Lung (tissue), 12 donors: ENCODE measurements around the gene XXYLT1. TPM values are rescaled to one million over a fixed set of nuclear protein-coding genes. Genes with fewer than 3 reads are reported as not detected.

Experiments used
- ATAC-seq: fragments of 200-7000 bp; cut with Tn5 transposase; one replicate; pipeline ENCODE4 v1.9.1; 2020; ENCODE audit warnings: moderate number of reproducible peaks; ENCODE audit not compliant: insufficient read depth, low FRiP score
- DNase-seq, 3 donors: peaks; one replicate each; pipeline ENCODE4 v3.0.0-alpha.2; 2013 to 2017
- H3K27ac ChIP-seq, 2 donors: one replicate each; pipeline ENCODE4 v1.5.1; 2013; ENCODE audit warnings: mild to moderate bottlenecking in 2 of 2, moderate library complexity in 2 of 2, control low read depth in 1 of 2, inconsistent platforms in 1 of 2, low read depth in 1 of 2, low read length in 1 of 2
- H3K27me3 ChIP-seq, 3 donors: one replicate each; pipeline ENCODE4 v1.5.1; 2013; ENCODE audit warnings: low read length in 2 of 3; ENCODE audit not compliant: control insufficient read depth in 3 of 3, insufficient read depth in 3 of 3
- H3K36me3 ChIP-seq, 4 donors: one replicate each; pipeline ENCODE4 v1.5.1; 2013; ENCODE audit warnings: low read length in 4 of 4, mild to moderate bottlenecking in 1 of 4, moderate library complexity in 1 of 4; ENCODE audit not compliant: control insufficient read depth in 4 of 4, insufficient read depth in 4 of 4
- H3K4me1 ChIP-seq, 5 donors: one replicate each; pipeline ENCODE4 v1.5.1; 2013; ENCODE audit warnings: low read length in 5 of 5, mild to moderate bottlenecking in 2 of 5, moderate library complexity in 1 of 5; ENCODE audit not compliant: control insufficient read depth in 5 of 5, insufficient read depth in 5 of 5
- H3K4me3 ChIP-seq: one replicate; pipeline ENCODE4 v1.5.1; 2013; ENCODE audit warnings: mild to moderate bottlenecking, control low read depth, moderate library complexity
- H3K9ac ChIP-seq, 2 donors: one replicate each; pipeline ENCODE4 v1.5.1; 2013; ENCODE audit warnings: low read length in 2 of 2, control low read depth in 1 of 2; ENCODE audit not compliant: insufficient read depth in 1 of 2
- H3K9me3 ChIP-seq, 4 donors: one replicate each; pipeline ENCODE4 v1.5.1; 2013; ENCODE audit warnings: low read length in 3 of 4, mild to moderate bottlenecking in 1 of 4, moderate library complexity in 1 of 4; ENCODE audit not compliant: control insufficient read depth in 4 of 4, insufficient read depth in 3 of 4
- WGBS, 2 donors: extraction: QIAGEN DNeasy Blood & Tissue Kit; methylation state at CpG; one replicate each; pipeline ENCODE4 v1.1.7; 2013; 5-methylcytosine and 5-hydroxymethylcytosine counted together
- polyA plus RNA-seq, 2 donors: library from polyadenylated mRNA; stranded (reverse); fragments of 200-250 nt; gene quantifications; one replicate each; pipeline ENCODE4 v1.2.1, GENCODE V29; 2013
- total RNA-seq, 2 donors: library from RNA; depleted of rRNA in 1 of 2; stranded (reverse); fragments of >200 nt in 1 of 2; gene quantifications; one replicate each; pipeline ENCODE4 v1.2.1, GENCODE V29; 2014 to 2021
- TF ChIP-seq, protein P1 (sequence below): IDR thresholded peaks from 2 replicates; pipeline ENCODE4 v1.5.1; 2012; ENCODE audit warnings: mild to moderate bottlenecking; ENCODE audit errors: control extremely low read depth, extremely low read depth
- donor health status: control.
- donor health status: control.
- donor health status: Bipolar disorder and iron deficiency.
- donor health status: healthy.
- donor health status: DM: yes; HTN: yes; CAD: no.

Gene XXYLT1
- total and polyA plus RNA-seq, 4 donors: 4.7 to 15.4 (median 11.4) TPM

DNA sequence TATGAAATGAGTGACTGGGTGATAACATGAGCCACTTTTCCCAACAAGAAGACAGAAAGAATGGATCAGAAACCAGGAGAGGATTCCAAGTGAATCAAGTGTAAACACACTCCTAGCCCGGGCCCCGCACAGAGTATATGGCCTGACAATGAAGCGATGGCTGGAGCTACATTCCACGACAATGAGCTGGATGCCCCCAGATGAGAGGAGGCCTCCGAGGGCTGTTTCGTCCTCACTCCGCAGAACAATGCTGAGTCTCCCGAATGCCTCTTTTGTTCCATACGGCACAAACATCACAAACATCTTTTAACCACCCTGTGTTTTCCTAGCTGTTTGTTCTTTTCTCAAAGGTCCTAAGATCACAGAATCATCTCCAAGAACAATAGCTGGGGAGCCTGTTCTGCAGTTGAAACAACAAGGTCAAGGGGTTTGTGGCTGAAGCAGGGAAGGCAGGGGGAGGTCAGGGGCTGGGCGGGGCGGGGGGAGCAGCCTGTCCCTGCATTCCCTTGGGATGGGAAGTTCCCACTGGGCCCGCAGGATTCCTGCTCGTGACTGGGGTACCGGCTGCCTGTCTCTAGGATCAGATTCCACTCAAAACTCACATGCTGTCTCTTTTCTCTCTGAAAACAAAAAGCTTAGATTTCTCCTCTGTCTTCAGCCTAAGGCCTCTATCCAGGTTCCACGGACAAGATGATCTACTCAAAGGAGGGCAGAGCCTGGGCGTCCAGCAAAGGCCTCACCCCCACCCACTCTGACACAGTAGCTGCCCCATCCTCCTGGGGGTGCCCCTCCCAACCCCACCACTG, 151.3 kb downstream of the XXYLT1 start:
- Histone ChIP-seq H3K9ac (no peak overlapping the region), H3K36me3 (no peaks in the 10 kb centered on the region), H3K4me3 (no peak overlapping the region), H3K27ac (peak overlapping the region in 1 of 2 donors; percentile 28), H3K4me1 (peaks cover 0 to 10% (median 6%) of the 10 kb centered on the region in 5 donors), H3K9me3 (no peaks in the 10 kb centered on the region), H3K27me3 (peaks cover 0 to 8% (median 0%) of the 10 kb centered on the region in 3 donors)
- DNase-seq (peak in 2 of 3 donors; percentile 22 to 36), ATAC-seq (no peak)
- TF ChIP-seq, protein P1, sequence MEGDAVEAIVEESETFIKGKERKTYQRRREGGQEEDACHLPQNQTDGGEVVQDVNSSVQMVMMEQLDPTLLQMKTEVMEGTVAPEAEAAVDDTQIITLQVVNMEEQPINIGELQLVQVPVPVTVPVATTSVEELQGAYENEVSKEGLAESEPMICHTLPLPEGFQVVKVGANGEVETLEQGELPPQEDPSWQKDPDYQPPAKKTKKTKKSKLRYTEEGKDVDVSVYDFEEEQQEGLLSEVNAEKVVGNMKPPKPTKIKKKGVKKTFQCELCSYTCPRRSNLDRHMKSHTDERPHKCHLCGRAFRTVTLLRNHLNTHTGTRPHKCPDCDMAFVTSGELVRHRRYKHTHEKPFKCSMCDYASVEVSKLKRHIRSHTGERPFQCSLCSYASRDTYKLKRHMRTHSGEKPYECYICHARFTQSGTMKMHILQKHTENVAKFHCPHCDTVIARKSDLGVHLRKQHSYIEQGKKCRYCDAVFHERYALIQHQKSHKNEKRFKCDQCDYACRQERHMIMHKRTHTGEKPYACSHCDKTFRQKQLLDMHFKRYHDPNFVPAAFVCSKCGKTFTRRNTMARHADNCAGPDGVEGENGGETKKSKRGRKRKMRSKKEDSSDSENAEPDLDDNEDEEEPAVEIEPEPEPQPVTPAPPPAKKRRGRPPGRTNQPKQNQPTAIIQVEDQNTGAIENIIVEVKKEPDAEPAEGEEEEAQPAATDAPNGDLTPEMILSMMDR: no peak
- 68 to 81% methylated on average over 16 of the region's 16 CpGs for WGBS, 2 donors

GRCh38 chr3:195118671-195119070, 152.3 kb downstream of the XXYLT1 start:
- no peak overlapping the region for H3K4me3 ChIP-seq
- no peak for DNase-seq
- peaks cover 0 to 8% (median 0%) of the 10 kb centered on the region in 5 donors for H3K4me1 ChIP-seq
- peak overlapping the region in 1 of 2 donors; percentile 32 for H3K27ac ChIP-seq
- H3K36me3 ChIP-seq: no peaks in the 10 kb centered on the region
- WGBS, 2 donors: 90 to 93% methylated on average over 13 of the region's 13 CpGs
- no peaks in the 10 kb centered on the region for H3K9me3 ChIP-seq
- ATAC-seq: no peak
- TF ChIP-seq, protein P1: no peak
- H3K27me3 ChIP-seq: peaks cover 0 to 8% (median 0%) of the 10 kb centered on the region in 3 donors
- no peak overlapping the region for H3K9ac ChIP-seq

GRCh38 chr3:195117978-195118581, 152.9 kb downstream of the XXYLT1 start:
- no peaks in the 10 kb centered on the region for H3K36me3 ChIP-seq
- WGBS, 2 donors: 31 to 53% methylated on average over 10 of the region's 10 CpGs
- no peak overlapping the region for H3K9ac ChIP-seq
- no peaks in the 10 kb centered on the region for H3K9me3 ChIP-seq
- TF ChIP-seq, protein P1: no peak
- peaks cover 0 to 8% (median 0%) of the 10 kb centered on the region in 3 donors for H3K27me3 ChIP-seq
- H3K27ac ChIP-seq: peak overlapping the region in 1 of 2 donors; percentile 32
- H3K4me3 ChIP-seq: no peak overlapping the region
- ATAC-seq (no peak), DNase-seq (peak in 1 of 3 donors; percentile 11)
- H3K4me1 ChIP-seq: peaks cover 0 to 8% (median 0%) of the 10 kb centered on the region in 5 donors
